A549 (cell line): ENCODE measurements around the gene SLC35F3. TPM values are rescaled to one million over a fixed set of nuclear protein-coding genes. Genes with fewer than 3 reads are reported as not detected.

Experiments used
- ATAC-seq, 2 experiments: fragments of 200-7000 bp in 1 of 2; fragments of >200 bp in 1 of 2; cut with Nextera tagmentation in 1 of 2; cut with Tn5 transposase in 1 of 2; 3 replicates each; pipeline versions ENCODE4 v1.8.0 to v1.9.1; 2018 to 2020; ENCODE audit warnings: mild to moderate bottlenecking in 1 of 2, moderate library complexity in 1 of 2
- CTCF ChIA-PET: fragments of 300-600 bp; sonication (Branson Sonifier 250); formaldehyde crosslinking; extraction: SDS; loops from one replicate; lab custom pipeline; 2021; ENCODE audit warnings: antibody characterized with exemption, inconsistent platforms; lab: Yijun Ruan, JAX
- POLR2A ChIA-PET: fragments of 350-600 bp; formaldehyde crosslinking; extraction: SDS; loops from one replicate; lab custom pipeline; 2021; ENCODE audit warnings: antibody characterized with exemption, inconsistent platforms; lab: Yijun Ruan, JAX
- DNase-seq, 2 experiments: peaks; one replicate each; pipeline versions ENCODE4 v3.0.0 to v3.0.0-alpha.2; 2011 to 2016; ENCODE audit warnings: low read depth in 1 of 2, low spot score in 1 of 2
- FAIRE-seq: peaks from 2 replicates; lab custom pipeline; 2011; peaks lifted over from hg19 to GRCh38; lab: Jason Lieb, UNC
- H3K27ac ChIP-seq, 2 experiments: fragments of >200 bp; sonication (Bioruptor Twin); formaldehyde crosslinking; 3 replicates each; pipeline ENCODE4 v1.5.1; 2016 to 2017
- H3K4me1 ChIP-seq: fragments of >200 bp; sonication (Bioruptor Twin); formaldehyde crosslinking; 3 replicates; pipeline ENCODE4 v1.6.1; 2016
- H3K4me2 ChIP-seq: fragments of >200 bp; sonication (Bioruptor Twin); formaldehyde crosslinking; 3 replicates; pipeline ENCODE4 v1.6.1; 2016
- H3K4me3 ChIP-seq: fragments of >200 bp; sonication (Bioruptor Twin); formaldehyde crosslinking; 3 replicates; pipeline ENCODE4 v1.5.1; 2016
- H3K9me3 ChIP-seq: fragments of >200 bp; sonication (Bioruptor Twin); formaldehyde crosslinking; 3 replicates; pipeline ENCODE4 v1.6.1; 2016
- BCL3 ChIP-seq: fragments of >200 bp; sonication (Bioruptor Twin); formaldehyde crosslinking; IDR thresholded peaks from 3 replicates; pipeline ENCODE4 v1.6.1; 2016
- CBX2 ChIP-seq: fragments of 200-600 bp; sonication (generic); IDR thresholded peaks from 2 replicates; pipeline ENCODE4 v1.6.1; 2016; ENCODE audit warnings: low read depth, mild to moderate bottlenecking, borderline replicate concordance
- CBX8 ChIP-seq: fragments of 200-600 bp; sonication (generic); IDR thresholded peaks from 2 replicates; pipeline ENCODE4 v1.6.1; 2016
- CEBPB ChIP-seq, 2 experiments: fragments of >200 bp in 1 of 2; sonication (Bioruptor Twin) in 1 of 2; formaldehyde crosslinking in 1 of 2; IDR thresholded peaks; 2 replicates each; pipeline ENCODE4 v1.6.1; 2012 to 2016
- ELK1 ChIP-seq: fragments of 150-350 bp; IDR thresholded peaks from 2 replicates; pipeline ENCODE4 v1.6.1; 2014; ENCODE audit warnings: low read depth, mild to moderate bottlenecking, low read length
- FOSL2 ChIP-seq, 2 experiments: fragments of 450-650 bp in 1 of 2; fragments of >200 bp in 1 of 2; sonication (Bioruptor Twin) in 1 of 2; formaldehyde crosslinking; IDR thresholded peaks; 2 replicates each; pipeline versions ENCODE4 v1.5.0 to v1.6.1; 2016 to 2020; ENCODE audit warnings: mild to moderate bottlenecking in 1 of 2, moderate library complexity in 1 of 2
- GATA3 ChIP-seq: IDR thresholded peaks from 2 replicates; pipeline ENCODE4 v1.6.1; 2012; ENCODE audit warnings: borderline replicate concordance
- HDAC2 ChIP-seq: fragments of 200-600 bp; sonication (generic); IDR thresholded peaks from 2 replicates; pipeline ENCODE4 v1.6.1; 2016
- HOXA7 ChIP-seq: fragments of 250-450 bp; sonication (Bioruptor Pico); IDR thresholded peaks from 2 replicates; pipeline ENCODE4 v1.5.0; 2020; ENCODE audit warnings: mild to moderate bottlenecking, moderate library complexity
- HOXB13 ChIP-seq: fragments of 250-450 bp; sonication (Bioruptor Pico); IDR thresholded peaks from 2 replicates; pipeline ENCODE4 v1.5.0; 2020; ENCODE audit warnings: low read depth, mild to moderate bottlenecking, moderate library complexity
- MAFK ChIP-seq: fragments of 450-650 bp; IDR thresholded peaks from 2 replicates; pipeline ENCODE4 v1.6.1; 2014; ENCODE audit not compliant: partially characterized antibody
- NFE2L2 ChIP-seq: fragments of 150-350 bp; conservative IDR thresholded peaks from 2 replicates; pipeline ENCODE4 v1.6.1; 2014; ENCODE audit warnings: low read length
- PHF8 ChIP-seq: fragments of 200-600 bp; sonication (generic); IDR thresholded peaks from 2 replicates; pipeline ENCODE4 v1.6.1; 2016; ENCODE audit warnings: low read depth, mild to moderate bottlenecking, antibody characterized with exemption, moderate library complexity, borderline replicate concordance
- POLR2AphosphoS2 ChIP-seq: conservative IDR thresholded peaks from 2 replicates; pipeline ENCODE4 v1.6.1; 2012; ENCODE audit warnings: low read length, improper control_type of control experiment, inconsistent platforms
- RAD21 ChIP-seq, 2 experiments: fragments of >200 bp in 1 of 2; sonication (Bioruptor Twin) in 1 of 2; formaldehyde crosslinking in 1 of 2; IDR thresholded peaks in 1 of 2; conservative IDR thresholded peaks in 1 of 2; 2 replicates in 1 of 2; 3 replicates in 1 of 2; pipeline ENCODE4 v1.6.1; 2012 to 2018; ENCODE audit warnings: inconsistent platforms in 1 of 2
- RFX5 ChIP-seq: fragments of 450-650 bp; IDR thresholded peaks from 2 replicates; pipeline ENCODE4 v1.7.1; 2014; ENCODE audit warnings: antibody characterized with exemption, mild to moderate bottlenecking, moderate library complexity
- RNF2 ChIP-seq: fragments of 200-600 bp; sonication (generic); IDR thresholded peaks from 2 replicates; pipeline ENCODE4 v1.6.1; 2016; ENCODE audit warnings: low read depth, mild to moderate bottlenecking, antibody characterized with exemption, moderate library complexity, borderline replicate concordance
- TFCP2L1 ChIP-seq: fragments of 250-450 bp; sonication (Bioruptor Pico); IDR thresholded peaks from 2 replicates; pipeline ENCODE4 v1.5.0; 2021; ENCODE audit warnings: mild to moderate bottlenecking
- ZC3H11A ChIP-seq: fragments of 450-650 bp; IDR thresholded peaks from 2 replicates; pipeline ENCODE4 v1.6.1; 2014; ENCODE audit warnings: antibody characterized with exemption, mild to moderate bottlenecking
- ZFP36 ChIP-seq: fragments of 450-650 bp; IDR thresholded peaks from 2 replicates; pipeline ENCODE4 v1.6.1; 2014; ENCODE audit warnings: borderline replicate concordance; ENCODE audit not compliant: partially characterized antibody
- ZNF302 ChIP-seq: fragments of 250-450 bp; sonication (Bioruptor Pico); IDR thresholded peaks from 2 replicates; pipeline ENCODE4 v1.9.0; 2021; ENCODE audit warnings: inconsistent platforms, mild to moderate bottlenecking, moderate library complexity
- WGBS: methylation state at CpG from one replicate; pipeline ENCODE4 v1.1.6; 2017; ENCODE audit errors: missing lambda C conversion rate; 5-methylcytosine and 5-hydroxymethylcytosine counted together
- polyA plus RNA-seq, 4 experiments: library from polyadenylated mRNA; depleted of rRNA in 3 of 4; stranded (reverse); fragments of >200 nt; fragmentation: RNase III in 1 of 4; extraction: RNeasy Plus Mini Kit Qiagen cat#74134 plus additional on column Dnase treatment in 1 of 4; gene quantifications; 2 replicates in 3 of 4; 3 replicates in 1 of 4; pipeline ENCODE4 v1.2.3, GENCODE V29; 2011 to 2017
- TF ChIP-seq, protein P1 (sequence below): fragments of 200-600 bp; sonication (generic); IDR thresholded peaks from 2 replicates; pipeline ENCODE4 v1.6.1; 2016; ENCODE audit warnings: antibody characterized with exemption, mild to moderate bottlenecking, moderate library complexity
- TF ChIP-seq, protein P2 (sequence below): fragments of >200 bp; sonication (Bioruptor Twin); formaldehyde crosslinking; IDR thresholded peaks from 3 replicates; pipeline ENCODE4 v1.5.1; 2016
- TF ChIP-seq, protein P3 (sequence below): fragments of >200 bp; sonication (Bioruptor Twin); formaldehyde crosslinking; IDR thresholded peaks from 2 replicates; pipeline ENCODE4 v1.6.1; 2016
- TF ChIP-seq, protein P4 (sequence below): IDR thresholded peaks from 2 replicates; pipeline ENCODE4 v1.6.1; 2012
- TF ChIP-seq, protein P5 (sequence below): fragments of 250-450 bp; sonication (Bioruptor Pico); IDR thresholded peaks from 2 replicates; pipeline ENCODE4 v1.5.0; 2020; ENCODE audit warnings: low read depth, mild to moderate bottlenecking, moderate library complexity

Gene SLC35F3
- polyA plus RNA-seq, 2 of the 4 experiments (the other 2 are of a cell fraction), result 5.5 to 7.8 TPM

GRCh38 chr1:234296496-234296895 is 392.0 kb downstream of the SLC35F3 start:
- no peaks in the 10 kb centered on the region for H3K9me3 ChIP-seq
- no peak overlapping the region for H3K4me2 ChIP-seq
- TF ChIP-seq RNF2 (no peak), CBX8 (no peak), POLR2AphosphoS2 (no peak), TFCP2L1 (CRISPR knock-in tag) (no peak), HOXA7 (no peak), ZC3H11A (no peak), GATA3 (no peak), MAFK (no peak), ELK1 (no peak), CEBPB (IDR thresholded peaks at IDR 0.05) (no peak), FOSL2 (IDR thresholded peaks at IDR 0.05) (no peak), FOSL2 (CRISPR knock-in tag; IDR thresholded peaks at IDR 0.05) (no peak), RAD21 (conservative IDR thresholded peaks at IDR 0.05 in 1 of 2, IDR thresholded peaks at IDR 0.05 in 1 of 2) (no peak), BCL3 (no peak)
- TF ChIP-seq, protein P1, sequence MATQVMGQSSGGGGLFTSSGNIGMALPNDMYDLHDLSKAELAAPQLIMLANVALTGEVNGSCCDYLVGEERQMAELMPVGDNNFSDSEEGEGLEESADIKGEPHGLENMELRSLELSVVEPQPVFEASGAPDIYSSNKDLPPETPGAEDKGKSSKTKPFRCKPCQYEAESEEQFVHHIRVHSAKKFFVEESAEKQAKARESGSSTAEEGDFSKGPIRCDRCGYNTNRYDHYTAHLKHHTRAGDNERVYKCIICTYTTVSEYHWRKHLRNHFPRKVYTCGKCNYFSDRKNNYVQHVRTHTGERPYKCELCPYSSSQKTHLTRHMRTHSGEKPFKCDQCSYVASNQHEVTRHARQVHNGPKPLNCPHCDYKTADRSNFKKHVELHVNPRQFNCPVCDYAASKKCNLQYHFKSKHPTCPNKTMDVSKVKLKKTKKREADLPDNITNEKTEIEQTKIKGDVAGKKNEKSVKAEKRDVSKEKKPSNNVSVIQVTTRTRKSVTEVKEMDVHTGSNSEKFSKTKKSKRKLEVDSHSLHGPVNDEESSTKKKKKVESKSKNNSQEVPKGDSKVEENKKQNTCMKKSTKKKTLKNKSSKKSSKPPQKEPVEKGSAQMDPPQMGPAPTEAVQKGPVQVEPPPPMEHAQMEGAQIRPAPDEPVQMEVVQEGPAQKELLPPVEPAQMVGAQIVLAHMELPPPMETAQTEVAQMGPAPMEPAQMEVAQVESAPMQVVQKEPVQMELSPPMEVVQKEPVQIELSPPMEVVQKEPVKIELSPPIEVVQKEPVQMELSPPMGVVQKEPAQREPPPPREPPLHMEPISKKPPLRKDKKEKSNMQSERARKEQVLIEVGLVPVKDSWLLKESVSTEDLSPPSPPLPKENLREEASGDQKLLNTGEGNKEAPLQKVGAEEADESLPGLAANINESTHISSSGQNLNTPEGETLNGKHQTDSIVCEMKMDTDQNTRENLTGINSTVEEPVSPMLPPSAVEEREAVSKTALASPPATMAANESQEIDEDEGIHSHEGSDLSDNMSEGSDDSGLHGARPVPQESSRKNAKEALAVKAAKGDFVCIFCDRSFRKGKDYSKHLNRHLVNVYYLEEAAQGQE, result no peak
- TF ChIP-seq, protein P2, sequence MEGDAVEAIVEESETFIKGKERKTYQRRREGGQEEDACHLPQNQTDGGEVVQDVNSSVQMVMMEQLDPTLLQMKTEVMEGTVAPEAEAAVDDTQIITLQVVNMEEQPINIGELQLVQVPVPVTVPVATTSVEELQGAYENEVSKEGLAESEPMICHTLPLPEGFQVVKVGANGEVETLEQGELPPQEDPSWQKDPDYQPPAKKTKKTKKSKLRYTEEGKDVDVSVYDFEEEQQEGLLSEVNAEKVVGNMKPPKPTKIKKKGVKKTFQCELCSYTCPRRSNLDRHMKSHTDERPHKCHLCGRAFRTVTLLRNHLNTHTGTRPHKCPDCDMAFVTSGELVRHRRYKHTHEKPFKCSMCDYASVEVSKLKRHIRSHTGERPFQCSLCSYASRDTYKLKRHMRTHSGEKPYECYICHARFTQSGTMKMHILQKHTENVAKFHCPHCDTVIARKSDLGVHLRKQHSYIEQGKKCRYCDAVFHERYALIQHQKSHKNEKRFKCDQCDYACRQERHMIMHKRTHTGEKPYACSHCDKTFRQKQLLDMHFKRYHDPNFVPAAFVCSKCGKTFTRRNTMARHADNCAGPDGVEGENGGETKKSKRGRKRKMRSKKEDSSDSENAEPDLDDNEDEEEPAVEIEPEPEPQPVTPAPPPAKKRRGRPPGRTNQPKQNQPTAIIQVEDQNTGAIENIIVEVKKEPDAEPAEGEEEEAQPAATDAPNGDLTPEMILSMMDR, result no peak
- TF ChIP-seq, protein P3, sequence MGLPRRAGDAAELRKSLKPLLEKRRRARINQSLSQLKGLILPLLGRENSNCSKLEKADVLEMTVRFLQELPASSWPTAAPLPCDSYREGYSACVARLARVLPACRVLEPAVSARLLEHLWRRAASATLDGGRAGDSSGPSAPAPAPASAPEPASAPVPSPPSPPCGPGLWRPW, result no peak
- TF ChIP-seq, all 56 proteins: peak for 0
- Histone ChIP-seq H3K27ac (no peak overlapping the region), H3K4me1 (no peaks in the 10 kb centered on the region), H3K4me3 (no peak overlapping the region)
- FAIRE-seq, result no peak
- 77% methylated on average over 4 of the region's 4 CpGs for WGBS
- no peak for ATAC-seq
- POLR2A ChIA-PET, result no interaction called here
- CTCF ChIA-PET, result interaction anchor here (0.5 to 2.7 kb wide), 4 partner anchors 13 to 688 kb away, joined by 3 to 10 read pairs (median 3); no protein-coding TSS in a partner anchor
- no peak for DNase-seq

DNA sequence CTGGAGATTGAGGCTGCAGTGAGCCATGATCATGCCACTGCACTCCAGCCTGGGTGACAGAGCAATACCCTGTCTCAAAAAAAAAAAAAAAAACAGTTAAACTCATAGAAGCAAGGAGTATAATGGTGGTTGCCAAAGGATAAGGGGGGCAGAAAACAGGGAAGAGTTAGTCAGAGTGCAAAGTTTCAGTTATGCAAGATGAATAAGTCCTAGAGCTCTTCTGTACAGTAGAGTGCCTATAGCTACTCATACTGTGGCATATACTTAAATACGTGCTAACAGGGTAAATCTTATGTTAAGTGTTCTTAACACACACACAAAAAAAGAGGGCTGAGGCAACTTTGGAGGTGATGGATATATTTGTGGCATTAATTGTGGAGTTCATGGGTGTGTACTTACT is 393.2 kb downstream of the SLC35F3 start:
- Histone ChIP-seq H3K27ac (no peak overlapping the region), H3K4me1 (no peaks in the 10 kb centered on the region), H3K4me2 (no peak overlapping the region), H3K9me3 (no peaks in the 10 kb centered on the region), H3K4me3 (no peak overlapping the region)
- FAIRE-seq (no peak), DNase-seq (no peak), ATAC-seq (no peak)
- 81% methylated on average over 1 of the region's 1 CpG for WGBS
- CTCF ChIA-PET, result no interaction called here
- TF ChIP-seq, protein P4, sequence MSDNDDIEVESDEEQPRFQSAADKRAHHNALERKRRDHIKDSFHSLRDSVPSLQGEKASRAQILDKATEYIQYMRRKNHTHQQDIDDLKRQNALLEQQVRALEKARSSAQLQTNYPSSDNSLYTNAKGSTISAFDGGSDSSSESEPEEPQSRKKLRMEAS, result no peak
- TF ChIP-seq NFE2L2 (no peak), ZNF302 (CRISPR knock-in tag) (no peak), RFX5 (no peak), CBX2 (no peak), HDAC2 (no peak), PHF8 (no peak), ZFP36 (no peak), HOXB13 (no peak)
- TF ChIP-seq, protein P5, sequence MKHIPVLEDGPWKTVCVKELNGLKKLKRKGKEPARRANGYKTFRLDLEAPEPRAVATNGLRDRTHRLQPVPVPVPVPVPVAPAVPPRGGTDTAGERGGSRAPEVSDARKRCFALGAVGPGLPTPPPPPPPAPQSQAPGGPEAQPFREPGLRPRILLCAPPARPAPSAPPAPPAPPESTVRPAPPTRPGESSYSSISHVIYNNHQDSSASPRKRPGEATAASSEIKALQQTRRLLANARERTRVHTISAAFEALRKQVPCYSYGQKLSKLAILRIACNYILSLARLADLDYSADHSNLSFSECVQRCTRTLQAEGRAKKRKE (CRISPR knock-in tag), result no peak
- POLR2A ChIA-PET, result no interaction called here
